HUES64 (cell line): ENCODE data around the gene MICAL2.

Experiments
- H3K27ac ChIP-seq: 2 replicates; pipeline ENCODE4 v1.7.0; 2013; ENCODE audit warnings: low read depth, low read length, inconsistent platforms
- H3K27me3 ChIP-seq: 2 replicates; pipeline ENCODE4 v1.6.1; 2013; ENCODE audit warnings: mild to moderate bottlenecking, low read length; ENCODE audit not compliant: insufficient read depth
- H3K36me3 ChIP-seq: 2 replicates; pipeline ENCODE4 v1.6.1; 2013; ENCODE audit warnings: mild to moderate bottlenecking, low read length; ENCODE audit not compliant: insufficient read depth
- H3K4me1 ChIP-seq: 2 replicates; pipeline ENCODE4 v1.6.1; 2013; ENCODE audit warnings: mild to moderate bottlenecking, low read length, moderate library complexity; ENCODE audit not compliant: insufficient read depth
- H3K4me3 ChIP-seq: 2 replicates; pipeline ENCODE4 v1.5.1; 2013; ENCODE audit warnings: mild to moderate bottlenecking, low read length, moderate library complexity
- H3K9ac ChIP-seq: 2 replicates; pipeline ENCODE4 v1.6.1; 2013; ENCODE audit warnings: mild to moderate bottlenecking, low read depth, low read length
- H3K9me3 ChIP-seq: 2 replicates; pipeline ENCODE4 v1.6.1; 2013; ENCODE audit warnings: low read depth, low read length; ENCODE audit not compliant: insufficient read depth
- WGBS: fragments of 150-250, 120-280 bp; methylation state at CpG from one replicate; pipeline ENCODE4 v1.1.7; 2013; ENCODE audit warnings: missing lambda C conversion rate; 5-methylcytosine and 5-hydroxymethylcytosine counted together

Gene MICAL2

GRCh38 chr11:12070446-12071267, 39.7 kb upstream of the MICAL2 start:
- no peaks in the 10 kb centered on the region for H3K9me3 ChIP-seq
- no peak overlapping the region for H3K4me3 ChIP-seq
- 96% methylated on average over 14 of the region's 14 CpGs for WGBS
- no peak overlapping the region for H3K27ac ChIP-seq
- no peaks in the 10 kb centered on the region for H3K36me3 ChIP-seq
- no peak overlapping the region for H3K9ac ChIP-seq
- no peaks in the 10 kb centered on the region for H3K27me3 ChIP-seq
- peaks cover 20% of the 10 kb centered on the region for H3K4me1 ChIP-seq

GRCh38 chr11:12071574-12071973, 38.8 kb upstream of the MICAL2 start:
- no peak overlapping the region for H3K9ac ChIP-seq
- no peaks in the 10 kb centered on the region for H3K9me3 ChIP-seq
- no peak overlapping the region for H3K27ac ChIP-seq
- 94% methylated on average over 3 of the region's 3 CpGs for WGBS
- H3K27me3 ChIP-seq: no peaks in the 10 kb centered on the region
- H3K36me3 ChIP-seq: no peaks in the 10 kb centered on the region
- no peak overlapping the region for H3K4me3 ChIP-seq
- peaks cover 16% of the 10 kb centered on the region for H3K4me1 ChIP-seq

GRCh38 chr11:12073436-12073835, 37.0 kb upstream of the MICAL2 start:
- 92% methylated on average over 7 of the region's 8 CpGs for WGBS
- Histone ChIP-seq H3K36me3 (no peaks in the 10 kb centered on the region), H3K27me3 (no peaks in the 10 kb centered on the region), H3K27ac (no peak overlapping the region), H3K4me1 (no peaks in the 10 kb centered on the region), H3K4me3 (no peak overlapping the region), H3K9me3 (no peaks in the 10 kb centered on the region), H3K9ac (no peak overlapping the region)

- WGBS: 91% methylated on average over 4 of the region's 4 CpGs
- H3K27ac ChIP-seq: no peak overlapping the region
- H3K9me3 ChIP-seq: no peaks in the 10 kb centered on the region
- no peak overlapping the region for H3K4me3 ChIP-seq
- H3K36me3 ChIP-seq: no peaks in the 10 kb centered on the region
- H3K9ac ChIP-seq: no peak overlapping the region
- no peaks in the 10 kb centered on the region for H3K27me3 ChIP-seq
- H3K4me1 ChIP-seq: no peaks in the 10 kb centered on the region
These were observed 36.5 kb upstream of the MICAL2 start for GRCh38 chr11:12073886-12074285.

- Histone ChIP-seq H3K9me3 (no peaks in the 10 kb centered on the region), H3K4me1 (no peaks in the 10 kb centered on the region), H3K27me3 (no peaks in the 10 kb centered on the region), H3K9ac (no peak overlapping the region), H3K27ac (no peak overlapping the region), H3K4me3 (no peak overlapping the region), H3K36me3 (no peaks in the 10 kb centered on the region)
- 91% methylated on average over 6 of the region's 6 CpGs for WGBS
These were observed 35.7 kb upstream of the MICAL2 start for GRCh38 chr11:12074529-12075195.

GRCh38 chr11:12075291-12075690, 35.1 kb upstream of the MICAL2 start:
- Histone ChIP-seq H3K9ac (no peak overlapping the region), H3K4me3 (no peak overlapping the region), H3K36me3 (no peaks in the 10 kb centered on the region), H3K27ac (no peak overlapping the region), H3K27me3 (no peaks in the 10 kb centered on the region), H3K4me1 (no peaks in the 10 kb centered on the region), H3K9me3 (no peaks in the 10 kb centered on the region)
- WGBS: 94% methylated on average over 3 of the region's 3 CpGs

GRCh38 chr11:12075822-12076821, 34.3 kb upstream of the MICAL2 start:
- Histone ChIP-seq H3K4me3 (no peak overlapping the region), H3K9me3 (no peaks in the 10 kb centered on the region), H3K27me3 (no peaks in the 10 kb centered on the region), H3K4me1 (no peaks in the 10 kb centered on the region), H3K36me3 (no peaks in the 10 kb centered on the region), H3K9ac (no peak overlapping the region), H3K27ac (no peak overlapping the region)
- WGBS: 90% methylated on average over 15 of the region's 15 CpGs

GRCh38 chr11:12076840-12077534, 33.4 kb upstream of the MICAL2 start:
- WGBS: 90% methylated on average over 4 of the region's 4 CpGs

GRCh38 chr11:12077535-12078280, 32.7 kb upstream of the MICAL2 start:
- Histone ChIP-seq H3K27ac (no peak overlapping the region), H3K27me3 (no peaks in the 10 kb centered on the region), H3K36me3 (no peaks in the 10 kb centered on the region), H3K9me3 (no peaks in the 10 kb centered on the region), H3K9ac (no peak overlapping the region), H3K4me3 (no peak overlapping the region), H3K4me1 (no peaks in the 10 kb centered on the region)
- 90% methylated on average over 7 of the region's 7 CpGs for WGBS

More at GRCh38 chr11:12076840-12077534, 33.4 kb upstream of the MICAL2 start:
- Histone ChIP-seq H3K4me1 (no peaks in the 10 kb centered on the region), H3K27ac (no peak overlapping the region), H3K9me3 (no peaks in the 10 kb centered on the region), H3K36me3 (no peaks in the 10 kb centered on the region), H3K4me3 (no peak overlapping the region), H3K9ac (no peak overlapping the region), H3K27me3 (no peaks in the 10 kb centered on the region)
